Mesenteric fat pad (tissue), 1 donor: Measurements from ENCODE around the gene MTX2. TPM values are rescaled to one million over a fixed set of nuclear protein-coding genes. Genes with fewer than 3 reads are reported as not detected.
"Not testable (repeated sequence)": the region's sequence is repeated elsewhere in the genome, so short reads cannot be mapped to it uniquely, and the experiment has no call there.

ENCODE experiments used
- DNase-seq: peaks from one replicate; pipeline ENCODE4 v3.0.0-alpha.2; 2020; ENCODE audit warnings: low spot score
- total RNA-seq: library from RNA; stranded (reverse); fragmentation: NEBNext Ultra II Directional; extraction: Animal tissue kit (Norgen Biotek cat#: 25700); gene quantifications from one replicate; pipeline ENCODE4 v1.2.1, GENCODE V29; 2021
- donor health status: DM: yes; HTN: yes; CAD: no.

The MTX2 gene
- total RNA-seq, 1 donor from 2014 or later: 18.8 TPM

- DNase-seq: no peak
Measured at GRCh38 chr2:176284461-176285049, 15.3 kb downstream of the MTX2 start.

DNA sequence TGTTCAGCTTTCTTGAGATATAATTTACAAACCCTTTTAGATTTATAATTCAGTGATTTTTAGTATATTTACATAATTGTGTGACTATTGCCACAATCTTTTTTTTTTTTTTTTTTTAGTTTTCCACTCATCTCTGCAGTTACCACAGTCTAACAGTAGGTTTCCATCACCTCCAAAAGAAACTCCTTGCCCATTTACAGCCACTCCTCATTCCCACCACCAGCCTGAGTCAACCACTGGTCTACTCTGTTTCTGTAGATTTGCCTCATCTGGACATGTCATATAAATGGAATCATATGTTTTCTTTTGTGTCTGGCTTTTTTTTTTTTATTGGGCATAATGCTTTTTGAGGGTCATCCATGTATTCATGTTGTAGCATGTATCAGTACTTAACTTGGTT, 16.1 kb downstream of the MTX2 start:
- DNase-seq: no peak

DNA sequence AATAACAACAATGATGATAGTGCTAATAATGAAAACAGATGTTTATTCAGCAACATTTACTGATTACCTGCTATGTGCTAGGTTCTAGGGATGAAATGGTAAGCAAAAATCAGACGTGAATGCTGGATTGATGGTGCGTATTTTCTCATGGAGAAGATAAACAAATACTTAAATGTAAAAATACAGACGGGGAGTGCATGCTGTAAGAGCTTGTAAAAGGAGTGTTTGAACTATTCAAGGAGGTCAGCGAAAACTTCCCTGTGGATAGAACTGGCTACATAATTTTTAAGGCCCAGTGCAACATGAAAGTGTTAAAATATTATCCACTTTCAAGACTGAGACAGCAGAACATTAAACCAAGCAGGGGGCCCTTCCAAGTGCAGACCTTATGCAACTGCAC, 22.1 kb downstream of the MTX2 start:
- no peak for DNase-seq

DNA sequence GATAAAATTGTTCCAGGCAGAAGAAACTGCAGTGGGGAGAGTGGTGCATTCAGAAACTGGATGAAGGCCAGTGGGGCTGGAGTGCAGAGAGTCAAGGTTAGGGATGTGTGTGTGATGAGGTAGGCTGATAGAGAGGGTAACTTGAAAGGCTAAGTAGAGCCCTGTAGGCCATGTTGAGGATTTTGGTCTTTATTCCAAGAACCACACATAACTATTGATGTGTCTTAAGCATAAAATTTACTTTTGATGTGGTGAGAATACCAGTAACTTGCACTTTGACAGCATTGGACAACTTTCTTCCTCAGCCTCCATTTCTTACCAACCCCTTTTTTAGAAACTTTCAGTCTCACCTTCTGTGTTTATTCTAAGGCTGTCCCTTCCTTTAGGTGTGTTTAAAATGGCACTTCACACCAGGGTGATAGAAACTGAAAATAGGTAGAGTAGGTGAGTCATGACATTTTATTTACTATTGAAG, 22.6 kb downstream of the MTX2 start:
- no peak for DNase-seq

DNA sequence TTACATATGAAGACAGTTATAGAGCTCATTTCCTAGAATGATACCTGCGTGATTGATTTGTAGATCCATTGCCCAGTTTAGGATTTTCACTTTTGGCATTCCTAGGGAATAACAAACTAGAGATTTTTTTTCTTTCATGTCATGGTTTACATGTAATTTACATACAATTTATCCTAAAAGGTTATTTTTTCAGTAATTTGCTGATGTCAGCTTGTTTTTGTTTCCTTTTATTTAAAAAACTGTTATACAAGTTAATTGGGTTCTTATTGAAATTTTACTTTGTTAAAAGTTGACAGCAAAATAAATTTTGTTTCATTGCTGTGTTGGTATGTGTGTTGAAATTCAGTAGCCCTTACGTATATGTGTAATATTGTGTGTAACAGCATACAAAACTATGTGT, 23.4 kb downstream of the MTX2 start:
- no peak for DNase-seq

GRCh38 chr2:176293334-176293733, 24.1 kb downstream of the MTX2 start:
- DNase-seq: no peak

DNA sequence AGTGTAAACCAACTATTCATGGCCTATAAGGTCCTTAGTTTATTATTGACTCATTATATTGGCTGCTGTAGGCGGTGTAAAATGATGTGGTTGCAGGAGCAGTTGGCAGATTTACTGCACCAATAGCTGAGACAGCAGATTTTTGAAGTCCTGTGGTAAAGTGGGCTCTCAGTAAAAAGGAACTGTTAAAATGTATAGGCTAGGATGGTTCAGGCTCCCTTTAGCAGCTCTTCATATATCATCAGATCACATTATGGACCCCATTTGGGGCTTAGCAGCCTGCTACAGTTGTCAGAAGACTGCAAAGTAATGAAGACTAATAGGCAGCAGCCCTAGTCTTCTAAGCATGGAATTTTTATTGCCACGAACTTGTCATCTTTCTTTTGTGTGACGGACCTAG, 27.8 kb downstream of the MTX2 start:
- DNase-seq: no peak

DNA sequence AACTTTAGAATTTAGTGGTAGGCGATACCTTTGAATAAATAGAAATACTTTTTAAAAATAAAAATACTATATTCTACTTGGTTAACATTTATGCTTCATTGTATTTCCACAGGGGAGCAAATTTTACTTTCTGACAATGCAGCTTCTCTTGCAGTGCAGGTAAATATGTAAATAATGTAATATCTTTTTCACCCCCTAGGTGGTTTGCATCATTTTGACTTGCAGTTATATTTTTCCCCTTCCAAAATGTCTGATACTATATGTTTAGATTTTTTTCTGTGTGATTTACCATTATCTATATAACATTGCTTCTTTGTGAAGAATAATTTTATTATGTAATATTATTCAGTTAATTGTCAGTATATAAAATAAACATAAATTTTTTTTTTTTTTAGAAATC, 28.5 kb downstream of the MTX2 start:
- DNase-seq: no peak

GRCh38 chr2:176306020-176306419, 36.8 kb downstream of the MTX2 start:
- DNase-seq: not testable (repeated sequence)

GRCh38 chr2:176317199-176317598, 48.0 kb downstream of the MTX2 start:
- no peak for DNase-seq

GRCh38 chr2:176317623-176318065, 48.4 kb downstream of the MTX2 start:
- no peak for DNase-seq

DNA sequence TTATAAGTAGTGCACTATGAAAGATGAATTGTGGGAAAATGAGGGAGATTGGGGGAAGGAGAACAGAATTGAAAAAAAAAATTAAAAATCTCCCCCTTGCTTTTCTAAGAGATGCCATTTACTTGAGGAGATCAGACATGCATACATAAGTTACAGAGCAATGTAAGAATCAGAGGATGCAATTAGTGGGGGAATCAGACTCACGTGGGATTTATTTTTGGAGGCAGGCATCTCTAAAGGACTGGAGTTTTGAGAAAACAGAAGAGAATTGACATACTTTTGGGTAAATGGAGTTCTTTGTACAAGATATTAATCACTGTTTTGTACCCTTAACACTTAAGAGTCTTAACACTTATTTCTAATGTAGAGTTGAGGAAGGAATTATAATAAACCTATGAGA, 52.7 kb downstream of the MTX2 start:
- DNase-seq: no peak

DNA sequence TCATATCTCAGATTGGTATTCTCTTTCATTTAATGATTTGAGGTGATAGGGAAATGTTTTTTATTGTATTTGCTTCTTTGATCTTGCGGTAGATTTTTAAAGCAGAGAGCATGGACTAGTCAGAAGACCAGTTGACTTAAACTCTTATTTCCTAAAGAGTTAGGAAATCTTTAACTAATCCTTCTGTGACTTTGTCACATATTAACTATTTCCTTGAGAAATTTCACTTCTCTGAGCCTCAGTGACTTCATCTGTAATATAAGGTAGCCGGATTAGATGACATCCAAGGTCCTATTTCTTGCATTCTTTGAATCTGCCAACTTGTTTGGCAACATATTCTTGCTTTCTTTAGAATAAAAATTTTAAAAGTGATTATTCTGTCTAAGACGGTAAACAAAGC, 55.6 kb downstream of the MTX2 start:
- no peak for DNase-seq

GRCh38 chr2:176325732-176326131, 56.5 kb downstream of the MTX2 start:
- no peak for DNase-seq

GRCh38 chr2:176328149-176328548, 58.9 kb downstream of the MTX2 start:
- DNase-seq: no peak

- DNase-seq: no peak
Measured at GRCh38 chr2:176330612-176331011, 61.4 kb downstream of the MTX2 start.

GRCh38 chr2:176331646-176332045, 62.4 kb downstream of the MTX2 start:
- no peak for DNase-seq

DNA sequence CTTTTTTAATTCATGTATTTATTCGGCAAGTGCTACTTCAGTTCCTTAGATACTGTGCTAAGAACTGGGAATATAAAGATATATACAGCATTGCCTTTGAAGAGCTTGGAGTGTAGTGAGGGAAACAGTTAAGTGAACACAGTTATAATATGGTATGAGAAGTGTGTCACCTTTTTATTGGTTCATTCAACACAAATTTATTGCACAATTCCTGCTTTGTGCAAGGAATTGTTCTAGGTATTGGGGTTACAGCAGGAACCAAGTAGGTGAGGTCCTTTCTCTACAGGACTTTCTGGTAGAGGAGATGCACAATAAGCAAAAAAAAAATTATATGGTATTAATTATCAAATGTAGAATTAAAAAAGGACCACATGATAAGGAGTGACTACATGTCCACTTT, 65.5 kb downstream of the MTX2 start:
- DNase-seq: no peak

DNA sequence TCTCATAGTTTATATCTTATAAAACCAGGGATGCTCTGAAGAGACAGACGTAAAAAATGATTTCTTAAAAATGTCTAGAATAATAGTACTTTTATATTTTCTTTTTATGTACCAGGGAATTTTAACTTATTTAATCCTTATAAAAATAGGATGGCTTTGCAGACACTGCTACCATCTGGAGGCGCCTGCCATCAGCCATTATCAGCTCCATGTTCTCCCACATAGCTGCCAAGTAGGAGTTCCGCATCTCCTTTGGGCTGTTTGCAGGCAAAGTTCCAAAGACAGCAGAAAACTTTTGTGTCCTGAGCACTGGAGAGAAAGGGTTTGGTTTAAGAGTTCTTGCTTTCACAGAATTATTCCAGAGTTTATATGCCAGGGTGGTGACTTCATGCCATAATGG, 69.2 kb downstream of the MTX2 start:
- DNase-seq: no peak

DNA sequence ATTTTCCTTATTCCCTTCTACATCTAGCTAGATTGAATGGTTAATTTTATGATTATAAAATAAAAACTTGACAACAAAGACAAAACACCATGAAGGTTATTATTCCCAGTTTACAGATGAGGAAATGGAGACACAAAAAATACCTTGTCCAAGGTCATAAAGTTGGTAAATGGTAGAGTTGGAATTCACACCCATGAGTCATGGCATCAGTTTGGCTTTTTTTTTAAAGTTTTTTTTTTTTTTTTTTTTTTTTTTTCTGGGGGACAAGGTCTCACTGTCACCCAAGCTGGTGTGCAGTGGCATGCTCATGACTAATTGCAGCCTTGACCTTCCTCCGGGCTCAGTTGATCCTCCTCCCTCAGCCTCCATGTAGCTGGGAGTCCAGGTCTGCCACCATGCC, 70.0 kb downstream of the MTX2 start:
- no peak for DNase-seq

GRCh38 chr2:176356251-176356650, 87.0 kb downstream of the MTX2 start:
- no peak for DNase-seq

GRCh38 chr2:176364273-176364977, 95.2 kb downstream of the MTX2 start:
- no peak for DNase-seq

DNA sequence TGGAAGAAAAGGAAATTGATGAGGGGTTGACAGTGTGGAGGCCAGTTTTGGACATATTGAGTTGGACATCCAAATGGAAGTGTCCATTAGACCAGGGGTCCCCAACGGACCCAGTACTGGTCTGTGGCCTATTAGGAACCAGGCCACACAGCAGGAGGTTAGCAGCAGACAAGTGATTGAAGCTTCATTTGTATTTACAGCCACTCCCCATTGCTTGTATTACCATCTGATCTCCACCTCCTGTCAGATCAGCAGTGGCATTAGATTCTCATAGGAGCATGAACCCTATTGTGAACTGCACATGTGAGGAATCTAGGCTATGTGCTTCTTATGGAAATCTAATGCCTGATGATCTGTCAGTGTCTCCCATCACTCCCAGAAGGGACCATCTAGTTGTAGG, 99.1 kb downstream of the MTX2 start:
- no peak for DNase-seq
